OCI-M1 (cell line): ENCODE results near the gene ZNF710.
A peak's percentile ranks its signal among the peaks of the same experiment; 100 is the strongest.

Experiments used
- DNase-seq: peaks from one replicate; lab custom pipeline; 2025; lab: John Stamatoyannopoulos, UW

Gene ZNF710

DNA sequence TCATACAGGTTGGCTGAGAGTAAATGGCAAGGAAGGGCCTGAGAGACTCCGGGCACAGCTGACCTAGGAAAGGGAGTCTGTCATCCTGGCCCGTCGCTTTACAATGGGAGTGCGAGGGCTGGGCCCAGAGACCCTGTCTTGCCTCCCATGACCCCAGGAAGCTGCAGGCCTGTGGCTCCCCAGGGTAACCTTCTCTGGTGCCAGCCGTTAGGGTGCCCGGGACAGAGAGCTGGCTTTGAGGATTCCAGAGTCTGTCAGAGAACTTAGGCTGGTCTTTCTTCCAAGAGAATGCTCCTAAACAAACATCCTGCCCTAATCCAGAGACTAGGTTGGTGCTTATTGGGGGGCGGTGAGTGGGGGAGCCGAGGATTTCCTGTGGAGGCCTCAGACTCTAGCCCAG, 18.5 kb downstream of the ZNF710 start:
- no peak for DNase-seq

DNA sequence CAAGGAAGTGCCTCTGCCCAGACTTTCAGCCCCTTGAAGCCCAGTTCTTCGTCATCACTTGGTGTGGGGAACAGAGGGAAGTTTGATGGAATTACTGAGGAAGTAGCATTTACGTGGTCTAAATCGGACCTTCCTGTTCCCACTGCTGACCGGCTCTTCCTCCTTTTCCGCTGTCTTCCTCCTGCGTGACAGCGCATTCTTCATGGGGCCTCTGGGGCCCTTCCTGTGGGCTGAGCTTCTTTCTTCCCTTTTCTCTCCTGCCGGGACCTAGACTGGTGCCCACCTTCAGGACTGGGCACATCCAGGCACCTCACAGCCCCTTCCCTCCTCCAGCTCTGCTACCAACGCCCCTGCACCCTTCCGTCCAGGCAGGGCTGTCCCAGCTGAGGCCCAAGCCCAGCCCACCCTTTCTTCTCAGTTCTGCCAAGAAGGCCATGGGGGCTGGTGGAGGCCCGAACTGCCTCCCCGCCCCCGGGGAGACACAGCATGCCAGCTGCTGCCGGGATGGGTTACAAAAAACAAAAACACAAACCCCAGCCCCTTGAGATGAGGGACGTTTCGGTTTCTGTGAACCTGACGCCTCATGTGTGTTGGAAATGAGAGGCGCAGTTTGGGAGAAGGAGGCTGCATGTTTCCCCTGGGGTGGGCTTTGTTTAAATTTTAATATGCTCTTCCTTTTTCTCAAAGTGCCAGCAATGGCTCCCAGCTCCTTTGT, 19.1 kb downstream of the ZNF710 start:
- DNase-seq: no peak

DNA sequence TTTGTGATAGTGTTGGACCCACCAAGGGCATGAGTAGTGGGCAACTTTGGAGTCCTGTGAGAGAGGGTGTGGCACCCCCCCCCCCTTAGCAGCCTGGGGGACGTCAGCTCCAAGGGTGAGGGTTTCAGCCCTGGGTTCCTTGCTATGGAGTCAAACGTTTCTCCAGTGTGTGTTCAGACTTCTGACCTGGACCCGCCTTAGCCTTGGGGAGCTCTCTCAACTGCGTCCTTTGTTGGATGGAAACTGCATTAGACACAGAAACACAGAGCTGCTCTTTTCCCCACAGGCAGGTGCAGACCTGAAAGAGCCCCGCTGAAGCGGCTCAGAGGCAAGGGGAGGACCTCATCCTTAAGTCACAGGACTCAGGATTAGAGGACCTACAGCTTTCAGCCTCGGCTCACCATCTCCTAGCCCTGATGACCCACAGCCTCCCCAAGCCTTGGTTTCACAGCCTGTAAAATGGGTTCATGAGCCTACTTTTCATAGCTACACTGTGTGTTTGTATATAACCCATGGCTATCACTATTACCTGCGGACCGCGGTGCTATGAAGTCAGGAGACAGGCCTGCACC, 19.9 kb downstream of the ZNF710 start:
- DNase-seq: no peak

DNA sequence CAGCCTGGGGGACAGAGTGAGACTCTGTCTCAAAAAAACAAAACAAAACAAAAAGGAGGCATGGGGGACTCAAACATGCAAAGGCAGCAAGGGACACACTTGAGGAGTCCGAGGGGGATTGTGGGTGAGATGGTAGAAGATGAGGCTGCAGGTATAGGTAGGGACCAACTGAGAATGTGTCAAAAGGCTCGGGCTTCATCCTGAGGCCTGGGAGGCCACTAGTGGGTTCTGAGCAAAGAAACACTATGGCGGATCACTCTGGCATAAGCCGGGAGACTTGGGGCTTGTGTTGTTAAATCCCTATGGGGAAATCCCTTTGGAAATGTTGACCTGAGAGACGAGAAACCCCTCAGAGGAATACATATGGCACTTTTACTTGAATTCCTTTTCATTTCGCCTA, 21.2 kb downstream of the ZNF710 start:
- DNase-seq: no peak

DNA sequence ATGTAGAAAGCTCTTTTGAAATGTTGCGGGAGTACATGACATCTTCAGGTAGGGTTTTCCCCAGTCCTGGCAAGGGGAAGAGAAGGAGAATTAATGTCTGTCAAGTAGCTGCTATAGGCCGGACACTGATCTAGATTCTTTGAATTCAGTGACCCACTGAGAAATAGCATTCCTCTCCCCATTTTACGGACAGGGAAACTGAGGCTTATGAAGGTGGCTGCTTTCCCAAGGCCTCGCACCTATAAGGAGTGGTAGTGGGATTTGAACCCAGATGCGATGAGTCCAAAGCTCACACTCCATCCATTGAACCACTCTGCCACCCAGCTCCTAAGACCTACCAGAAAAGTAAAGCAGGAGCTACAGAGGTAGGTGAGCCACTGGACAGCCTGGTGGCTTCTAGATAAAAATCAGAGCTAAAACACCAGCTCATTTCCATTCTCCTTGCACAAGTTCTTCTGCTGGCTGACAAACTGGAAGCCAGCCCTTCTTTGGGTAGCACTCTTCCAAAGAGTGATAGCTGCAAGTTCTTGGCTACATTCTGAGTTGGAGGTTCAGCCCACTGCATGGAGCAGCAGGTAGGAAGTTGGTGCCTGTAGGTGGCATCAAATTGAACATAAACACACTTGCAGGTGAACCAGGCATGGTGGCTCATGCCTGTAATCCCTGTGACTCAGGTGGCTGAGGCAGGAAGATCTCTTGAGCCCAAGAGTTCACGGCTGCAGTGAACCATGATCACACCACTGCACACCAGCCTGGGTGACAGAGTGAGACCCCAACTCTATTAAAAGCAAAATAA, 22.0 kb downstream of the ZNF710 start:
- no peak for DNase-seq

DNA sequence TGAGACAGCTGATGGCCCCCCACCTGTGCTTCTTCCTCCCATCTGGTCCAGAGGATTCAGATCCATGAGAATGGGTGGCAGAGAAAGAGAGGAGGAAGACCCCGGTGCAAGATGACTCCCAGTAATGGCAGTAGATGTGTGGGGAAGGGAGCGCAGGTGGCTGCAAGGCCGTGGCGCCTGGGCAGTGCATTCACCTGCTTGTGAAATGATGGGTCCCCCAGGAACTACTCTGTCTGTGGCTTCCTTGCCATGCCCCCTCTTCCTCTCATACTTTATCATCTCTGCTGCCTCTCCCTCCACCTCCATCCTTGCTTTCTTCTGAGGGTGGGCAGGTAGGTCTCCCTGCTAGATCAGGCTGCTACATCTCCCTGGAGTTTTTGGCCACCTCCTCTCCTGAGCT, 23.3 kb downstream of the ZNF710 start:
- no peak for DNase-seq

DNA sequence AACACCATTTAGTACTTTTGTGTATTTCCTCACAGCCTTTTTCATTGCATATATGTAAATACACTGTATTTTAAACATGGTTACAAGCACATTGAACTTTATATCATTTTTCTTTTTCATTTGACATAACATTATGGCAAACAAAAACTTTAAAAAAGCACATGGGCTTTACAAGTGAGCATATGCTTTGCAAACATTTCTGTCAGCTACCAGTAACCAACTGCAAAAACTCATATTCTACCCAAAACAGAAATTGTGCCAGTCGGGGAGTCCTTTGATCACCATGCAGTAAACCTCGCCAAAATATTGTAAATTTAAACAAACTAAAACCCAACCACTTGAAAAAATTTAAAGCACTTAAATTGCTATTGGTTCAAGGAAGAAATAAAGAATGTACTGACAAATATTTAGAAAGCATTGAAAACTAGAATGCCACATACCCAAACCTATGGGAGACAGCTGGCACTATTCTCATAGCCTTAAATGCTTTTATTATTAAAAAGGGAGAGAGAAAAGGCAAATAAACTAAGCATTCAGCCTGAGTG, 24.4 kb downstream of the ZNF710 start:
- DNase-seq: no peak

DNA sequence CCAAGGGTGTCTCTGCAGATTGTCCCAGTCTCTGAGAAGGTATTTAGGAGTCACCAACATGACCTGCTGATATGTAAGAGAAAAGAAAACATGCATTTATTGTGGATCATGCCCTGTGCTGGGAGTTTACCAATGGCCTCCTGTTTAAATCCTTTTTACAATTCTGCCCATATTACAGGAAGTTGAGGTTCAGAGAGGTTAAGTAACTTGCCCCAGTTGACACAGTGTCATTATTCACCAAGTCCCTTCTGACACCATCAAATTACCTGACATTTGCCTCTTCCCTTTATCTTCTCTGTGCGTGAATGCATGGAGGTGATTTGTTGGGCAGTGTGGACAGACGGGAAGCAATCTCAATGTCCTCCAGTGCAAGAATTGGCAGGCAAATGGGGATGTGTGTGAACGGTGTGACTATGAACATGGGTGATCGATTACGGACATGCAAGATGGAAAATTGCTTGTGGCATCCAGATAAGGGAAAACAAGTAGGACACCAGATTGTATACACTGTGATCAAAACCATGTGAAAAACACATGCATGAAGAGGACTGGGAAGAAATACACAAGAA, 27.3 kb downstream of the ZNF710 start:
- DNase-seq: no peak

DNA sequence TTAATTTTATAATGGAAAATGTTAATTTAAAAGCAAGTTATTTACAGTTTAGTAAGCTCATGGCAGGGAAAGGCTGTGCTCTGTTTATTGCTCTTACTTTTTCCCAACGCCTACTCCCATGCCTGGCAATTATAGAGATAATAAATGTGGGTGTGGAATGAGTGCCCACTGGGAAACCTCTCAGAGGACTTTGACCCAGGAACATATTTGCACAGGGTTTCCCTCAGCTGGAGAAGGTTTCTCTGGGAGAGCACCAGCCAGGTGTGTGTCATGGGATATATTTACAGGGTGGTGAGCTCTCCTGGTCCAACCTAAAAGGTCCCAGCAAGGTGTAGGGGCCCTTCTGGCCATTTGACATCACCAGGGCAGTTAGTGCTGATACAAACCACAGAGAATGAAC, 27.9 kb downstream of the ZNF710 start:
- no peak for DNase-seq

DNA sequence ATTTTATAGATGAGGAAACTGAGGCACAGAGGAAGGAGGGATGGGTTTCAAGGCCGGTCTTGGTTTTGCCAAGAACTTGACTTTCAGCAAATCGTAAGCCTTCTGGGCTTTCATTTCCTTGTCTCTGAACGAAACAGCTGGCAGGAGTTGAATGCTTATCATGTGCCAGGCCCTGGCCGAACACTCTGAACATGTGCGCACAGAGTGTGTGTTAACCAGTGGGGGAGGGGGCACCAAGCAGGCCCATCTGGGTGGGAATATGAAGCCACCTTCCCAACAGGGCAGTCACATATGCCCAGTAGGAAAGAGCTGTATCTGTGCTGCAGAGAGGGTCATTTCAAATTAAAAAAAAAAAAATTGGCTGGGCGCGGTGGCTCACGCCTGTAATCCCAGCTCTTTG, 29.3 kb downstream of the ZNF710 start:
- no peak for DNase-seq

DNA sequence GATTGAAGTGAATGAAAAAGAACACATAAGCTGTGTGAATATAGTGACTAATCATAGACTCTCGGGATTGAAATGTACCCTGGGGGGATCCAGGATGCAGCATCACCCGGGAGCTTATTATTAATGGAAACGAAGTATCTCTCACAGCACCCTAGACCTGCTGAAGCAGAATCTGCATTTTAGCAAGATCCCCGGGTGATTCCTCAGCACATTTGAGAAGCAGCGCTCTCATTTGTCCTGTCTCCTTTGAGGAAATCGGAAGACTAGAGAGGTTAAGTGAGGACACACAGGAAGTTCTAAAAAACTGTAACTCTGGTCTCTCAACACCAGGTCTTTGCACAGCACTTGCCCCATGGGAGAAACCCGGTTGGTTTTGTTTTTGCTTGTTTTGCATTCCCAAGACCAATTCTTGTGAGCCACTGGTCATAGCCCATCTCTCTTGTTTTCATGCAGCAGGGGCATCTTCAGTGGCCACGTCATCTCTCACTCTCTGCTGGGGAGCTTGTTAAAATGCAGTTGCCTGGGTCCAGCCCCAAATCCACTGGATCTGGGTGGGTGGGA, 30.2 kb downstream of the ZNF710 start:
- DNase-seq: no peak

DNA sequence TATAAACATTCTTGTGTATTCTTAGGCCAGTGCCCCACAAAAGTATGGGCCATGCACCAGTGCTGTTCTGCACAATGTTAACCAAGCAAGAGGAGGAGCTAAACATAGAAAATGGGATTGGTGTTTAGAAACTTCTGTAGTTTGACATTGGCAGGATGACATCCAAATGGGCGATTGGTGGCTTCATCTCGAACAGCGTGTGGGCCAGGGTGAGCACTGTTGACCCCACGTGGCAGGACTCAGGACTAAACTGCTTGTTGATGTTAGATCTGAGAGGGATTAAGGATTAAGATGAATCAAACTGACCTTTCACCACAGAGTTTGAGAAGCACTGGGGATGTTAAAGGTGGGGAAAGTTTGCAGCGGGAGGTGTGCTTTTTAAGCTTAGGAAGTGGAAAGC, 31.9 kb downstream of the ZNF710 start:
- DNase-seq: no peak

DNA sequence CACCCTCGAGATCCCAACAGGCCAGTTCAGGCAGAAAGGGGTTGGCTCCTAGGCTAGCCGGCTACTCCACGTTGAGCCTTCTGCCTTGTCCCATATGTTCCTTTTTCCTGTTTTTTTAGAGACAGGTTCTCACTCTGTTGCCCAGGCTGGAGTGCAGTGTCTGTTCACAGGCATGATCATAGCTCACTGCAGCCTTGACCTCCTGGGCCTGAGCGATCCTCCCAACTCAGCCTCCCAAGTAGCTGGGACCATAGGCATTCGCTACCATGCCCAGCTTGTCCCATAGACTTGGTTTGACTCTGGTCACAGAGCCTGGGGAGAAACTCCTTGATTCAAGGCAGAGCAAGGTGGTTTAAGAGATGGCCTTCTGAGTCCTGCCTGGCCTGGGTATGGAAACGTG, 32.3 kb downstream of the ZNF710 start:
- no peak for DNase-seq

DNA sequence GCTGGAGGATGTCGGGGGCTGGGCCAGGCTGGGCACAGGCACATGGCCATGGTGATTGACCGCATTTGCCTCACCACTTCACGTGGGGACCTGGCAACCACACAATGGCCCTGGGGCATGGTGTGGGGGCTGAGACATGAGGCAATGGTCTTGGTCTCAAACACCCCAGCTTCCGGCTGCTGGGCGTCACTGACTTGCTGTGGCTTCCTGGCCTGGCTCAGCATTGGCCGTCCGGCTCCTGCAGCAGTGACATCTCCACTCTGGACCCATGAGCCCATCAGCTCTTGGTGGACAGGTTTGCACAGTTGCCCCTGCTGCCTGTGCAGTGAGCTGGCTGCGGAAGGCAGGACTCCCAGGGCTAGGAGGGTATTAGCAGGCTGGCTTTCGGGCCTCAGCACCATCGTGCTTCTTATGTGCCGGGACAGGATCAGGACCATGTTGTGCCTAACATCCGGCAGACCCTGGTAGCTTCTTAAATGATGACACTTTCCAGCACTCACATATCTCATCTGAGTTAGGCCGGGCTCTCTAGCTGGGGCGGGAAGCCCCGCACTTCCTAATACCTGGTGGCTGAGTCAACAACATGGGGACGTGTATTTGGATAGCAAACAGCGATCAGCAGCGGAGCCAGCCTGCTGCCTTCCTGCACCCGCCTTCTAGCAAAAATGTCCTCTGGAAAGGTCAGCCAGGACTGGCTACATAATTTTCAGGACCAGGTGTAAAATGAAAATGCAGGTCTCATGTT, 34.1 kb downstream of the ZNF710 start:
- no peak for DNase-seq

DNA sequence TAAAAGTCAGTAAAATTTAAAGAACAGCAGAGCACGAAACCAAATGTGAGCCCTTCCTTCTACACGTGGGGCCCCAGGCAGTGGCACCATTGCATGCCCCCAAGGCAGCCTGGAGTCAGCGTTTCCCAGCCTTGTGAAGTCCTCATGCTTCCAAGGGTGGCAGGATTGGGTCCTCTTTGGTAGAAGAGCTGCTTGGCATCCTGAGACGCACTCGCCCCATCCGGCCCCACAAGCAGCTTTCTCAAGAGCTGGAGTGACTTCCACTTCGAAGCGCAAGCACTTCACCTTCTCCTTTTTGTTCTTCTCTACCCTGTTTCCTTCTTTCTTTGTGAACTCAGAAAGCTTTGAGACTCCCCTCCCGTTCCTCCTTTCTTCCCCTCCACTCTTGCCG, 34.7 kb downstream of the ZNF710 start:
- no peak for DNase-seq

DNA sequence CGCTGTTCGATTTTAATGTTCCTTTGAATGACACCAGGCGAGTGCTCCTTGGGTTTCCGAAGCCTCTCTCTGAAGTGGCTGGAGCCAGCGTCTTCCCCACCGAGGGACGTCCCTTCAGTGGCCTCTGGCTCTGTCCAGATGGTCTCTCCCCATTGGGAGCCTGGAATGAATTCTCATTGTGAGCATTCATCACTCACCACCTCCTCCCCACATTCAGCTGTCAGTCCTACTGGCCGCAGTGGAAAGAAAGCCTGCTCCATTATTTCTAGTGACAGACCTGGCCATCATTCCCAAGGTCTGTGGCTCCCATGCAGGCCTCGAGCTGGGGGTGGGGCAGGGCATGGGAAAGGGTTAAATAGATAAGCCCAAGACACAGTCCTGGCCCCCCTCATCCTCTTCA, 35.2 kb downstream of the ZNF710 start:
- no peak for DNase-seq

DNA sequence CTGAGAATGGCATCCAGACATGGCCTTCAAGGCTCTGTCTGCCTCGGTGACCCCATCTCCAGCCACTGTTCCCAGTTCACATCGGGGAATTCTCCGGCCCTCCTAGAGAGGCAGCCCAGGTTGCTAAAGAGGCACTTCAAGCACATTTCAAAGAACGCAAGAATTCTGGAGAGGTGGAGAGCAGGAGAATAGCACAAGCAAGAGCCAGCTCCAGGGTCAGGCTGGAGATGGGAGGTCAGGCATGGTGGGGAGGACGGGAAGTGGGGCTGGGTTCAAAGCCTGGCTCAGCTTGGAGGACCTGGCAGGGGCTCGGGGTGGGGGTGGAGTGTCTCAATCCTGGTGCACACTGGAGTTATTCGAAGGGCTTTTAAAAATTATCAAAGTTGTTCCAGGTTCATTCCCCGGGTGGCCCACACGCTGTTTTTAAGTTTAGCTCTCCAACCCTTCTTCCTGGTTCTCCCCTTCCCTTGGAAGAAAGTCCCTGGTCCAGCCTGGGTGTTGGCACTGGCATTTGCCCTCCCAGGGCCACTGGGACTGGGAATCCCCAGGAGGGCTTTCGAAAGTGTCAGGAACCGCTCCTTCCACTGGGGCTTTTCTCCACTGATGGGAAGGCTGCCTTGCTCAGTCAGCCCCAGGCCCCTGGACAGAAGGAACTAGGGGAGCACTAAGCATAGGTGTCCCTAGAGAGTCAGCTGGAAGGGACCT, 35.8 kb downstream of the ZNF710 start:
- no peak for DNase-seq

DNA sequence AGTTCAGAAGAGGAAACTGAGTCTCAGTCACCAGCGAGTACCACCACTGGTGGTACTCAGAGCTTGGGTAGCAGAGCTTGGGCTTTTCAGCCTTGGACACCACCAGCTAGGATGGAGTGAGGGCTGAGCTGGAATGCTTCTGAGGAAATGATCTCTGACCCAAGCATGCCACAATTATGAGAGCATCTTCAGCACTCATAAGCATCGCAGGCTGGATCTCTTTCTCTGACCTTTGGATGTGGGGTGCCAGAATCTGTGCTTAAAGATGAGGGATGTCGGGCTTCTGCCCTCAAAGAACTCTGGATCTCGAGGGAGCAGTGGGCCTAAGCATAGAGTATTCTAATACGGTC, 36.4 kb downstream of the ZNF710 start:
- no peak for DNase-seq

DNA sequence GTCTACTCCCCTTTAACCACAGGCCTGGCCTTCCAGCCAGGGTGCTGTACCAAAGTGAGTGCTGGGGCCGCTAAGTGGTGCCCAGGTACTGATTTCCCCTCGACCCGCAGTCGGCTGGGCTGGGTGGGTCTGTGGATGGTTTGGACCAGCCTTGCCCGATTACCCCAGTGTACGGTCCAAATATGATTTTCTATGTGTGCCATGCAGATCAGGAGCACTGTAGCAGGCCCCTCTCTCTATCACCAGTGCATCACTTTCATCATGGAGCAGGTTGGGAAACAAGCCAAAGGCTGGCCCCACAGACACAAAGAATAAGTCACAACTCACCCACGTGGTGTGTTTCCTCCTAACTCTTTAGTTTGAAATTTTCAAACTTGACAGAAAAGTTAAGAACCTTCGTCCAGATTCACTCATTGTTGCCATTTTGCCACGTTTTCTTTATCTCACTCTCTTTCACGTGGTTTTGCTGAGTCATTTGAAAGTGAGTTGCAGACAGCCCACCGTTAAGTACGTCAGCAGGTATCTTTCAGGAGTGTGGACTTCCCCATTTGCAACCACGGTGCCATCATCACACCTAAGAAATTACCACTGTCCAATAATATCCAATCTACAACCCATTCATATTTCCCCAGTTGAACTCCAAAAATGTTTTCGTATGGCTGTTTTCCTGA, 37.0 kb downstream of the ZNF710 start:
- DNase-seq: peak; percentile 58

DNA sequence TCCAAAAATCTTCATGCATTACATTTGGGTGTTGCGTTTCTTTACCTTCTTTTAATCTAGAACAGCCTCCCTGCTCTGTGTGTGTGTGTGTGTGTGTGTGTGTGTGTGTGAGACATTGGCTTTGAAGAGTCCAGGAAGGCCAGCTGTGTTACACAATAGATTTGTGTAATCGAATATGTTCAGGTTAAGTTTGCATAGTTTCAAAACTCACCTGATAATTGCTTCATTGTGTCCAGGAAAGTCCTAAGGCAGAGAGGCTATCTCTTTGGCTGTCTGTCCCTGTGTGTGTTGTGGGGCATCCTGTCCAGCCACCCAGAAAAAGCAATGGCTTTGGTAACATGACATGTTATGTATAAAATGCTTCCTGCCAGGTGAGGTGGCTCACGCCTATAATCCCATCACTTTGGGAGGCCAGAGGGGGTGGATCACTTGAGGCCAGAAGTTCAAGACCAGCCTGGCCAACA, 37.5 kb downstream of the ZNF710 start:
- no peak for DNase-seq

DNA sequence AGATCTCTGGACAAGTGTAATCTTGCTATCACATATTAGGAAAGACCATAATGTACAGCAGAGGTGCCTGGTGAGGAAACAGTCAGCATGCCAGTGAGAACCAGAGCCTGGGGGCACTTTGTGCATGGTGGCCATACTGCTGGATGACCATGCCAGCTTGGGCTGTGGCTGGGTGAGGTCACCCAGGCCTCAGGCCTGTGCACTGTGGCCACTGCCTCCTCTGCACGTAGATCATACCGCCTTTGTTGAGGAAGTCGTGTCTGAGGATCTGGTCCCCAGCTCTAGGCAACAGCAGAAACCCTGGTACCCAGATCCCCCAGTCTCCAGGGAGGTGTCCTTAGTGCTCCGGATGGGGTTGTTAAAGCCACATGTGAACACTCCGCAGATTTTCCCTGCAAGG, 38.9 kb downstream of the ZNF710 start:
- DNase-seq: peak; percentile 38
